Vagina (tissue), 2 donors: ENCODE measurements around the gene MT1F.
"Not testable (repeated sequence)": the region's sequence is repeated elsewhere in the genome, so short reads cannot be mapped to it uniquely, and the experiment has no call there.

Source experiments
- POLR2A ChIP-seq, 2 donors: fragments of 450-650 bp; IDR thresholded peaks; one replicate each; pipeline ENCODE4 v1.6.1; 2017; ENCODE audit warnings: antibody characterized with exemption in 2 of 2, mild to moderate bottlenecking in 2 of 2, moderate library complexity in 2 of 2
- POLR2AphosphoS5 ChIP-seq, 2 donors: sonication (generic); formaldehyde crosslinking; IDR thresholded peaks; one replicate each; pipeline ENCODE4 v1.9.0; 2017; ENCODE audit warnings: antibody characterized with exemption in 2 of 2, mild to moderate bottlenecking in 2 of 2, low read depth in 1 of 2; ENCODE audit not compliant: insufficient read depth in 1 of 2
- TF ChIP-seq, protein P1 (sequence below), 3 experiments: fragments of 450-650 bp in 2 of 3; fragments of 200-600 bp in 1 of 3; sonication (generic) in 1 of 3; IDR thresholded peaks; one replicate each; pipeline ENCODE4 v1.5.1; 2017 to 2019; ENCODE audit warnings: antibody characterized with exemption in 3 of 3, mild to moderate bottlenecking in 2 of 3, moderate library complexity in 2 of 3

DNA sequence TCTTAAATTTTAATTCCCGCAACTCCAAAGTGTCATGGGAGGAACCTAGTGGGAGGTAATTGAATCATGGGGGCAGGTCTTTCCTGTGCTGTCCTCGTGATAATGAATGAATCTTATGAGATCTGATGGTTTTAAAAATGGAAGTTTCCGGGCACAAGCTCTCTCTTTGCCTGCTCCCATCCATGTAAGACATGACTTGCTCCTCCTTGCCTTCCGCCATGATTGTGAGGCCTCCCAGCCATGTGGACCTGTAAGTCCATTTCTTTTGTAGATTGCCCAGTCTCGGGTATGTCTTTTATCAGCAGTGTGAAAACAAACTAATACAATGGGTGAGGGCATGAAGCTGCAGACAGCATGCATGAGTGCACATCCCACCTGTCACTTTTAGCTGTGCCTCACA is 34.6 kb upstream of the MT1F start:
- not testable (repeated sequence) for TF ChIP-seq POLR2A (IDR thresholded peaks at IDR 0.05); POLR2AphosphoS5 (IDR thresholded peaks at IDR 0.05; ENCODE audit: insufficient read depth in 1 of 2, low read depth in 1 of 2)
- TF ChIP-seq, protein P1, sequence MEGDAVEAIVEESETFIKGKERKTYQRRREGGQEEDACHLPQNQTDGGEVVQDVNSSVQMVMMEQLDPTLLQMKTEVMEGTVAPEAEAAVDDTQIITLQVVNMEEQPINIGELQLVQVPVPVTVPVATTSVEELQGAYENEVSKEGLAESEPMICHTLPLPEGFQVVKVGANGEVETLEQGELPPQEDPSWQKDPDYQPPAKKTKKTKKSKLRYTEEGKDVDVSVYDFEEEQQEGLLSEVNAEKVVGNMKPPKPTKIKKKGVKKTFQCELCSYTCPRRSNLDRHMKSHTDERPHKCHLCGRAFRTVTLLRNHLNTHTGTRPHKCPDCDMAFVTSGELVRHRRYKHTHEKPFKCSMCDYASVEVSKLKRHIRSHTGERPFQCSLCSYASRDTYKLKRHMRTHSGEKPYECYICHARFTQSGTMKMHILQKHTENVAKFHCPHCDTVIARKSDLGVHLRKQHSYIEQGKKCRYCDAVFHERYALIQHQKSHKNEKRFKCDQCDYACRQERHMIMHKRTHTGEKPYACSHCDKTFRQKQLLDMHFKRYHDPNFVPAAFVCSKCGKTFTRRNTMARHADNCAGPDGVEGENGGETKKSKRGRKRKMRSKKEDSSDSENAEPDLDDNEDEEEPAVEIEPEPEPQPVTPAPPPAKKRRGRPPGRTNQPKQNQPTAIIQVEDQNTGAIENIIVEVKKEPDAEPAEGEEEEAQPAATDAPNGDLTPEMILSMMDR (IDR thresholded peaks at IDR 0.05): not testable (repeated sequence)
